Endodermal cell (in vitro differentiated cells): ENCODE measurements around the gene STX1A. TPM values are rescaled to one million over a fixed set of nuclear protein-coding genes. Genes with fewer than 3 reads are reported as not detected.

Source experiments
- DNase-seq: peaks from one replicate; pipeline ENCODE4 v3.0.0-alpha.2; 2017
- H3K27ac ChIP-seq: 2 replicates; pipeline ENCODE4 v1.5.1; 2013; ENCODE audit warnings: mild to moderate bottlenecking, low read depth, low read length, moderate library complexity
- H3K27me3 ChIP-seq: 2 replicates; pipeline ENCODE4 v1.6.1; 2013; ENCODE audit warnings: mild to moderate bottlenecking, low read length, moderate library complexity; ENCODE audit not compliant: insufficient read depth, control insufficient read depth, poor library complexity, severe bottlenecking
- H3K36me3 ChIP-seq: 2 replicates; pipeline ENCODE4 v1.7.0; 2013; ENCODE audit warnings: mild to moderate bottlenecking, low read length, moderate library complexity; ENCODE audit not compliant: control insufficient read depth, insufficient read depth
- H3K4me1 ChIP-seq: one replicate; pipeline ENCODE4 v1.7.0; 2013; ENCODE audit warnings: low read length; ENCODE audit not compliant: control insufficient read depth, insufficient read depth
- H3K4me3 ChIP-seq: 2 replicates; pipeline ENCODE4 v1.5.1; 2013; ENCODE audit warnings: mild to moderate bottlenecking, low read length, moderate library complexity
- H3K9ac ChIP-seq: 2 replicates; pipeline ENCODE4 v1.6.1; 2013; ENCODE audit warnings: mild to moderate bottlenecking, low read length, moderate library complexity; ENCODE audit not compliant: poor library complexity, severe bottlenecking; ENCODE audit errors: extremely low read depth
- H3K9me3 ChIP-seq: 2 replicates; pipeline ENCODE4 v1.6.1; 2013; ENCODE audit warnings: mild to moderate bottlenecking, low read length, moderate library complexity; ENCODE audit not compliant: control insufficient read depth
- H3K27ac Mint-ChIP-seq: 2 replicates; pipeline ENCODE4 v1.8.0; 2020; ENCODE audit warnings: mixed read lengths
- H3K27me3 Mint-ChIP-seq: 2 replicates; pipeline ENCODE4 v1.8.0; 2021; ENCODE audit warnings: mild to moderate bottlenecking, mixed read lengths; ENCODE audit not compliant: insufficient read depth
- H3K36me3 Mint-ChIP-seq: 2 replicates; pipeline ENCODE4 v1.8.0; 2020; ENCODE audit warnings: low read depth, mixed read lengths
- H3K4me1 Mint-ChIP-seq: 2 replicates; pipeline ENCODE4 v1.8.0; 2020; ENCODE audit warnings: mixed read lengths
- H3K4me3 Mint-ChIP-seq: 2 replicates; pipeline ENCODE4 v1.8.0; 2020; ENCODE audit warnings: mild to moderate bottlenecking, moderate library complexity, mixed read lengths
- H3K9me3 Mint-ChIP-seq: 2 replicates; pipeline ENCODE4 v1.8.0; 2020; ENCODE audit warnings: mild to moderate bottlenecking, mixed read lengths
- CTCF ChIP-seq: fragments of 200-600 bp; sonication (generic); conservative IDR thresholded peaks from 2 replicates; pipeline ENCODE4 v1.5.0; 2021; ENCODE audit warnings: antibody characterized with exemption, mild to moderate bottlenecking
- WGBS, 2 experiments: methylation state at CpG; one replicate each; pipeline versions ENCODE4 v1.1.5 to v1.1.7; 2013; ENCODE audit warnings: missing lambda C conversion rate in 2 of 2, mixed read lengths in 1 of 2; ENCODE audit not compliant: insufficient coverage in 1 of 2, insufficient read length in 1 of 2; 5-methylcytosine and 5-hydroxymethylcytosine counted together
- total RNA-seq, 2 donors: library from RNA; stranded (reverse); fragmentation: NEBNext Ultra II Directional in 1 of 2; extraction: Animal tissue kit (Norgen Biotek cat#: 25700) in 1 of 2; gene quantifications; 2 replicates in 1 of 2; 3 replicates in 1 of 2; pipeline ENCODE4 v1.2.1, GENCODE V29; 2021

The STX1A gene
- total RNA-seq, 2 donors from 2014 or later: 23.0 to 34.4 TPM

DNA sequence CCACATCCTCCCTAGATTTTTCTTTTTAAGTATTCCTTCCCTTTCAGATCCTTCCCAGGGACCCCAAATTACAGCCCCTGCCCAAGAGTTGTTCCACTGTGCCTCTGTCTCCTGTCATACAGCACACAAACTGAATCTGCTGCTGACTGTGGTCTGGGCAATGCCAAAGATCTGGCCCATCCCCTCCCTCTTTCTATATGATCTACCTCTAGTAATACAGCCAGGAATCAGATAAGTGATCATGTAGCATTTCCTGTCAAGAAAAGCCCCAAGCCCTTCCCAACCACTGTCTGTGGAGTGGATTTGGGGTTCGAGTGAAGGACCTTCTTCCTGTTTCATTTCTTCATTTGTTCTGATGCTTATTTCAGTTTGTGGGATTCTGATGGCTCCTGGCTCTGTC, 6.7 kb downstream of the STX1A start:
- no peak for TF ChIP-seq CTCF
- Histone ChIP-seq H3K4me1 (no peaks in the 10 kb centered on the region), H3K36me3 (no peaks in the 10 kb centered on the region), H3K4me3 (no peak overlapping the region), H3K27ac (no peak overlapping the region), H3K9me3 (no peaks in the 10 kb centered on the region), H3K27me3 (no peaks in the 10 kb centered on the region), H3K9ac (no peak overlapping the region)
- DNase-seq: no peak
- no peaks in the 10 kb centered on the region for H3K9me3 Mint-ChIP-seq
- no peaks in the 10 kb centered on the region for H3K4me1 Mint-ChIP-seq
- 80 to 94% methylated on average over 1 of the region's 1 CpG for WGBS, 2 experiments
- no peak overlapping the region for H3K4me3 Mint-ChIP-seq
- H3K36me3 Mint-ChIP-seq: peaks cover 14% of the 10 kb centered on the region
- peaks cover 3% of the 10 kb centered on the region for H3K27me3 Mint-ChIP-seq
- H3K27ac Mint-ChIP-seq: no peak overlapping the region

GRCh38 chr7:73708961-73709549, 10.4 kb downstream of the STX1A start:
- Histone ChIP-seq H3K4me1 (no peaks in the 10 kb centered on the region), H3K9ac (no peak overlapping the region), H3K27ac (no peak overlapping the region), H3K36me3 (peaks cover 7% of the 10 kb centered on the region), H3K4me3 (no peak overlapping the region), H3K9me3 (no peaks in the 10 kb centered on the region), H3K27me3 (no peaks in the 10 kb centered on the region)
- Mint-ChIP-seq H3K36me3 (peaks cover 11% of the 10 kb centered on the region), H3K4me1 (no peaks in the 10 kb centered on the region), H3K4me3 (no peak overlapping the region), H3K27me3 (no peaks in the 10 kb centered on the region), H3K27ac (no peak overlapping the region), H3K9me3 (no peaks in the 10 kb centered on the region)
- no peak for DNase-seq
- 95 to 96% methylated on average over 7 to 16 of the region's 16 CpGs for WGBS, 2 experiments
- no peak for TF ChIP-seq CTCF

DNA sequence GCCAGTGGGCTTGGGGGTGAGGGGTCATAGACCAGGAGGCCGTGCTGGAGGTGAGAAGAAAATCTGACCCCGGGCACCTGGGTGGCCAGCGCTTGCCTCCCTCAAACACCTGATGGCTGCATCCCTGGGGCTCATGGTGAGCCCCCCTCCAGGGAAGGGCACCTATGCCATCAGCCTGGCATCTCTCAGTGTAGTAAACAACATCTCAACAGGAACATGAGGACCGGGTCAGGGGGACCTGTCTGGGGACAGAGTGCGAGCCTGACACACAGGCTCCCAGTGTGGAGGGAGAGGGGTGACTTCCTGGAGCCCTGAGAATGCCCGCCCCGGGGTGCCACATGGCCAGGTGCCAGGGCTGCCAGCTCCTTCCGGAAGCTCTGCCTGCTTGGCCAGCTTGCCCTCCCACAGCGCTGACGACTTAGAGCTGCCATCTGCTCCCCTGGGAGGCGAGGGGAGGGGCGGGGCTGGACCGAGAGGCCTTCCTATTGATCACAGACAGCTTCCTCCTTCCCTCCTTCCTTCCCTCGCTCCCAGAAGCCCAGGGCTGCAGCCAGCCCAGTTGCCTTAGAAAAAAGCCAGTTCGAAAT, 12.3 kb downstream of the STX1A start:
- Histone ChIP-seq H3K4me3 (no peak overlapping the region), H3K27me3 (no peaks in the 10 kb centered on the region), H3K9ac (no peak overlapping the region), H3K9me3 (no peaks in the 10 kb centered on the region), H3K36me3 (peaks cover 12% of the 10 kb centered on the region), H3K4me1 (no peaks in the 10 kb centered on the region), H3K27ac (no peak overlapping the region)
- no peaks in the 10 kb centered on the region for H3K9me3 Mint-ChIP-seq
- no peak for DNase-seq
- no peaks in the 10 kb centered on the region for H3K27me3 Mint-ChIP-seq
- peaks cover 11% of the 10 kb centered on the region for H3K36me3 Mint-ChIP-seq
- WGBS, 2 experiments: 78 to 89% methylated on average over 11 to 15 of the region's 15 CpGs
- no peak overlapping the region for H3K4me3 Mint-ChIP-seq
- no peak for TF ChIP-seq CTCF
- no peak overlapping the region for H3K27ac Mint-ChIP-seq
- H3K4me1 Mint-ChIP-seq: peaks cover 6% of the 10 kb centered on the region
